Measurements from ENCODE around the gene NEURL1. TPM values are rescaled to one million over a fixed set of nuclear protein-coding genes. Genes with fewer than 3 reads are reported as not detected.
"Not testable (repeated sequence)": the region's sequence is repeated elsewhere in the genome, so short reads cannot be mapped to it uniquely, and the experiment has no call there.

Gene NEURL1
- total RNA-seq, 1 experiment from 2014 or later: 0.10 TPM

- H3K27me3 ChIP-seq (ENCODE audit: control insufficient read depth, insufficient read depth, low read length): no peaks in the 10 kb centered on the region
- DNase-seq (ENCODE audit: low read depth, low spot score) (no peak), ATAC-seq (no peak)
- in situ Hi-C loops (cut with HindIII; ENCODE audit: low pct_unique_long_range_greater_than_20kb, low sequenced_read_pairs) (no loop called here), intact Hi-C loops (cut with micrococcal nuclease; ENCODE audit: unreplicated experiment) (no loop called here)
- H3K36me3 ChIP-seq (ENCODE audit: control insufficient read depth, insufficient read depth, low read length): no peaks in the 10 kb centered on the region
- no peak overlapping the region for H3K4me3 ChIP-seq (ENCODE audit: low read depth in 2 of 2, low read length in 2 of 2)
- no peak overlapping the region for H3K27ac ChIP-seq (ENCODE audit: low read length)
- CTCF ChIA-PET: no interaction called here
- no peaks in the 10 kb centered on the region for H3K4me1 ChIP-seq (ENCODE audit: control insufficient read depth, insufficient read depth, low read length)
- POLR2A ChIA-PET: no interaction called here
- no TSS peak for BruUV-seq (replicated peaks)
- TF ChIP-seq POLR2AphosphoS5 (IDR thresholded peaks at IDR 0.05; ENCODE audit: low read depth, low read length) (no peak), REST (IDR thresholded peaks at IDR 0.05; ENCODE audit: insufficient read depth in 1 of 2, low read depth in 2 of 2, low read length in 1 of 2) (no peak), CTCF (IDR thresholded peaks at IDR 0.05) (no peak), TCF7L2 (IDR thresholded peaks at IDR 0.05; ENCODE audit: low read depth, low read length) (no peak), SIN3A (IDR thresholded peaks at IDR 0.05; ENCODE audit: borderline replicate concordance, insufficient read depth, low read depth, low read length) (no peak)
- H3K9me3 ChIP-seq (ENCODE audit: control insufficient read depth, insufficient read depth, low read depth, low read length): no peaks in the 10 kb centered on the region
These were observed 30.2 kb downstream of the NEURL1 start for GRCh38 chr10:103523683-103524082.

- H3K36me3 ChIP-seq (ENCODE audit: control insufficient read depth, insufficient read depth, low read length): no peaks in the 10 kb centered on the region
- ChIA-PET CTCF (no interaction called here), POLR2A (no interaction called here)
- intact Hi-C loops (cut with micrococcal nuclease; ENCODE audit: unreplicated experiment) (no loop called here), in situ Hi-C loops (cut with HindIII; ENCODE audit: low pct_unique_long_range_greater_than_20kb, low sequenced_read_pairs) (no loop called here)
- no peak overlapping the region for H3K27ac ChIP-seq (ENCODE audit: low read length)
- H3K27me3 ChIP-seq (ENCODE audit: control insufficient read depth, insufficient read depth, low read length): no peaks in the 10 kb centered on the region
- DNase-seq (ENCODE audit: low read depth, low spot score) (no peak), ATAC-seq (no peak)
- no TSS peak for BruUV-seq (replicated peaks)
- H3K4me3 ChIP-seq (ENCODE audit: low read depth in 2 of 2, low read length in 2 of 2): no peak overlapping the region
- TF ChIP-seq SIN3A (IDR thresholded peaks at IDR 0.05; ENCODE audit: borderline replicate concordance, insufficient read depth, low read depth, low read length): no peak
- TF ChIP-seq REST (IDR thresholded peaks at IDR 0.05; ENCODE audit: insufficient read depth in 1 of 2, low read depth in 2 of 2, low read length in 1 of 2): no peak
- no peak for TF ChIP-seq POLR2AphosphoS5 (IDR thresholded peaks at IDR 0.05; ENCODE audit: low read depth, low read length)
- TF ChIP-seq CTCF (IDR thresholded peaks at IDR 0.05): no peak
- TF ChIP-seq TCF7L2 (IDR thresholded peaks at IDR 0.05; ENCODE audit: low read depth, low read length): no peak
- H3K9me3 ChIP-seq (ENCODE audit: control insufficient read depth, insufficient read depth, low read depth, low read length): no peaks in the 10 kb centered on the region
- H3K4me1 ChIP-seq (ENCODE audit: control insufficient read depth, insufficient read depth, low read length): no peaks in the 10 kb centered on the region
These were observed 32.4 kb downstream of the NEURL1 start for GRCh38 chr10:103525901-103526300.

- BruUV-seq (replicated peaks); in situ Hi-C loops (cut with HindIII; ENCODE audit: low pct_unique_long_range_greater_than_20kb, low sequenced_read_pairs); H3K27ac ChIP-seq (ENCODE audit: low read length); H3K36me3 ChIP-seq (ENCODE audit: control insufficient read depth, insufficient read depth, low read length); H3K4me1 ChIP-seq (ENCODE audit: control insufficient read depth, insufficient read depth, low read length); H3K9me3 ChIP-seq (ENCODE audit: control insufficient read depth, insufficient read depth, low read depth, low read length); CTCF ChIA-PET; H3K27me3 ChIP-seq (ENCODE audit: control insufficient read depth, insufficient read depth, low read length); intact Hi-C loops (cut with micrococcal nuclease; ENCODE audit: unreplicated experiment); POLR2A ChIA-PET; H3K4me3 ChIP-seq (ENCODE audit: low read depth in 2 of 2, low read length in 2 of 2): not testable (repeated sequence)
- ATAC-seq (peak; percentile 73), DNase-seq (ENCODE audit: low read depth, low spot score) (peak; percentile 25)
These were observed 34.0 kb downstream of the NEURL1 start for GRCh38 chr10:103527476-103527875.
